H9 (cell line): ENCODE results near the gene SYF2. TPM values are rescaled to one million over a fixed set of nuclear protein-coding genes. Genes with fewer than 3 reads are reported as not detected.
"Not testable (repeated sequence)": the region's sequence is repeated elsewhere in the genome, so short reads cannot be mapped to it uniquely, and the experiment has no call there.

Source experiments
- DNase-seq: peaks from one replicate; pipeline ENCODE4 v3.0.0-alpha.2; 2017
- H2AFZ ChIP-seq: one replicate; pipeline ENCODE4 v1.6.1; 2013; ENCODE audit warnings: mild to moderate bottlenecking, low read length, control low read depth, moderate library complexity
- H2AK5ac ChIP-seq: 2 replicates; pipeline ENCODE4 v1.6.1; 2013; ENCODE audit warnings: low read length, control low read depth, mixed read lengths; ENCODE audit not compliant: insufficient read length
- H2BK120ac ChIP-seq: one replicate; pipeline ENCODE4 v1.6.1; 2013; ENCODE audit warnings: low read depth, mild to moderate bottlenecking, low read length, control low read depth, inconsistent platforms; ENCODE audit not compliant: poor library complexity, severe bottlenecking
- H2BK12ac ChIP-seq: 2 replicates; pipeline ENCODE4 v1.6.1; 2013; ENCODE audit warnings: low read length, control low read depth, mixed read lengths, low read depth; ENCODE audit not compliant: insufficient read length
- H2BK15ac ChIP-seq: 2 replicates; pipeline ENCODE4 v1.6.1; 2013; ENCODE audit warnings: low read depth, low read length, control low read depth
- H2BK20ac ChIP-seq: one replicate; pipeline ENCODE4 v1.6.1; 2013; ENCODE audit warnings: low read depth, mild to moderate bottlenecking, low read length, control low read depth, inconsistent platforms; ENCODE audit not compliant: poor library complexity, severe bottlenecking
- H2BK5ac ChIP-seq: 2 replicates; pipeline ENCODE4 v1.6.1; 2013; ENCODE audit warnings: low read length, control low read depth, mixed read lengths; ENCODE audit not compliant: insufficient read length
- H3K14ac ChIP-seq: 2 replicates; pipeline ENCODE4 v1.6.1; 2013; ENCODE audit warnings: low read length, control low read depth; ENCODE audit not compliant: insufficient read depth
- H3K18ac ChIP-seq: 2 replicates; pipeline ENCODE4 v1.6.1; 2013; ENCODE audit warnings: low read depth, mild to moderate bottlenecking, mixed read lengths, low read length, control low read depth; ENCODE audit not compliant: insufficient read length
- H3K23ac ChIP-seq: 2 replicates; pipeline ENCODE4 v1.6.1; 2013; ENCODE audit warnings: low read length, control low read depth, mixed read lengths, low read depth; ENCODE audit not compliant: insufficient read length
- H3K23me2 ChIP-seq: 2 replicates; pipeline ENCODE4 v1.6.1; 2013; ENCODE audit warnings: low read depth, mild to moderate bottlenecking, mixed read lengths, low read length, control low read depth; ENCODE audit not compliant: insufficient read length, poor library complexity, severe bottlenecking
- H3K27ac ChIP-seq: 2 replicates; pipeline ENCODE4 v1.5.1; 2013; ENCODE audit warnings: low read length, control low read depth, mixed read lengths, low read depth; ENCODE audit not compliant: insufficient read length
- H3K27me3 ChIP-seq: 2 replicates; pipeline ENCODE4 v1.6.1; 2013; ENCODE audit warnings: low read length, control low read depth, inconsistent platforms; ENCODE audit not compliant: insufficient read depth
- H3K4ac ChIP-seq: 2 replicates; pipeline ENCODE4 v1.6.1; 2013; ENCODE audit warnings: low read depth, mild to moderate bottlenecking, control low read depth, inconsistent platforms, low read length, moderate library complexity
- H3K4me1 ChIP-seq: 2 replicates; pipeline ENCODE4 v1.6.1; 2013; ENCODE audit warnings: low read length, control low read depth, inconsistent platforms; ENCODE audit not compliant: insufficient read depth
- H3K4me2 ChIP-seq: 2 replicates; pipeline ENCODE4 v1.6.1; 2013; ENCODE audit warnings: low read length, control low read depth, mixed read lengths; ENCODE audit not compliant: insufficient read length, insufficient read depth
- H3K56ac ChIP-seq: 2 replicates; pipeline ENCODE4 v1.6.1; 2013; ENCODE audit warnings: low read depth, mild to moderate bottlenecking, mixed read lengths, low read length, control low read depth; ENCODE audit not compliant: insufficient read length
- H3K79me1 ChIP-seq: 2 replicates; pipeline ENCODE4 v1.6.1; 2013; ENCODE audit warnings: low read depth, mild to moderate bottlenecking, moderate library complexity, low read length, control low read depth, inconsistent platforms; ENCODE audit not compliant: insufficient read depth, poor library complexity, severe bottlenecking
- H3K79me2 ChIP-seq: 2 replicates; pipeline ENCODE4 v1.6.1; 2013; ENCODE audit warnings: low read length, control low read depth, inconsistent platforms; ENCODE audit not compliant: insufficient read depth
- H3K9ac ChIP-seq: 2 replicates; pipeline ENCODE4 v1.6.1; 2013; ENCODE audit warnings: low read length, control low read depth, mixed read lengths; ENCODE audit not compliant: insufficient read length; ENCODE audit errors: extremely low read depth
- H3K9me3 ChIP-seq: one replicate; pipeline ENCODE4 v1.6.1; 2013; ENCODE audit warnings: low read depth, low read length, inconsistent platforms; ENCODE audit not compliant: control insufficient read depth
- H3T11ph ChIP-seq: one replicate; pipeline ENCODE4 v1.6.1; 2013; ENCODE audit warnings: mild to moderate bottlenecking, low read length, control low read depth, inconsistent platforms
- H4K20me1 ChIP-seq: one replicate; pipeline ENCODE4 v1.6.1; 2013; ENCODE audit not compliant: control insufficient read depth, insufficient read length, insufficient read depth
- H4K5ac ChIP-seq: 2 replicates; pipeline ENCODE4 v1.6.1; 2013; ENCODE audit warnings: low read depth, mild to moderate bottlenecking, mixed read lengths, low read length, control low read depth; ENCODE audit not compliant: insufficient read length
- H4K8ac ChIP-seq: replicated peaks from 2 replicates; pipeline ENCODE4 v1.6.1; 2013; ENCODE audit warnings: low read length, control low read depth, mixed read lengths, low read depth; ENCODE audit not compliant: insufficient read length
- H4K91ac ChIP-seq: 2 replicates; pipeline ENCODE4 v1.6.1; 2013; ENCODE audit warnings: low read depth, mild to moderate bottlenecking, moderate library complexity, mixed read lengths, low read length, control low read depth; ENCODE audit not compliant: insufficient read length
- H3K27ac Mint-ChIP-seq, 3 experiments: 2 replicates in 2 of 3; 3 replicates in 1 of 3; pipeline ENCODE4 v1.8.0; 2020 to 2021; ENCODE audit warnings: mixed read lengths in 3 of 3, mild to moderate bottlenecking in 1 of 3, moderate library complexity in 1 of 3
- H3K27me3 Mint-ChIP-seq: 2 replicates; pipeline ENCODE4 v1.8.0; 2021; ENCODE audit warnings: low read depth, mild to moderate bottlenecking, moderate library complexity, mixed read lengths
- H3K36me3 Mint-ChIP-seq, 3 experiments: 2 replicates in 2 of 3; 3 replicates in 1 of 3; pipeline ENCODE4 v1.8.0; 2020 to 2021; ENCODE audit warnings: low read depth in 3 of 3, mixed read lengths in 3 of 3; ENCODE audit not compliant: insufficient read depth in 1 of 3
- H3K4me1 Mint-ChIP-seq, 2 experiments: 2 replicates each; pipeline ENCODE4 v1.8.0; 2020; ENCODE audit warnings: mixed read lengths in 2 of 2
- H3K4me3 Mint-ChIP-seq, 2 experiments: 2 replicates in 1 of 2; 3 replicates in 1 of 2; pipeline ENCODE4 v1.8.0; 2020 to 2021; ENCODE audit warnings: mild to moderate bottlenecking in 2 of 2, mixed read lengths in 2 of 2, moderate library complexity in 1 of 2
- H3K9me3 Mint-ChIP-seq, 2 experiments: 2 replicates in 1 of 2; 3 replicates in 1 of 2; pipeline ENCODE4 v1.8.0; 2020; ENCODE audit warnings: mild to moderate bottlenecking in 2 of 2, mixed read lengths in 2 of 2, moderate library complexity in 1 of 2
- CTCF ChIP-seq: fragments of 200-600 bp; sonication (generic); conservative IDR thresholded peaks from 3 replicates; pipeline ENCODE4 v1.8.0; 2021; ENCODE audit warnings: antibody characterized with exemption, mild to moderate bottlenecking
- WGBS: extraction: QIAGEN DNeasy Blood & Tissue Kit; methylation state at CpG from one replicate; pipeline ENCODE4 v1.1.7; 2013; ENCODE audit warnings: missing lambda C conversion rate, low lambda C conversion rate, mixed read lengths; ENCODE audit not compliant: insufficient read length; ENCODE audit errors: extremely low coverage; 5-methylcytosine and 5-hydroxymethylcytosine counted together
- total RNA-seq: library from RNA; stranded (reverse); gene quantifications from 2 replicates; pipeline ENCODE4 v1.2.1, GENCODE V29; 2021

The SYF2 gene
- total RNA-seq, 1 experiment from 2014 or later, result 36.5 TPM

DNA sequence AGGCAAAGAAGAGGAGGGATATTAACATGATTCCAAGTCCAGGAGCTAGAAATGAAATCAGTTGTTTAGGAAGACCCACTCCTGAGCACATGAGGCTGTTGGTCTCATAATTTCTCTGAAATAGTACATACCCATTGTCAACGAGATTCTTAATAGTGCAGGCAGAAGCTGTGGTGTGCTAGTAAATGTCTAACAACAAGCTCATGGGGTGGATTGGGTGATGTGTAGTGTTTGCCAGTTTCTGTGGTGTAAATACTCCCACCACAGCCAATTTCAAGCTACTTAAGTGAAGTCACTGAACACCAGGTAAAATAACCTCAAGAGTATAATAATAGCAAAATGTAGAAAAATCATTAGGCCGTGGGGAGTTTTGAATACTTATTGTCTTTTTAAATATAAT is 42.0 kb downstream of the SYF2 start:
- Histone ChIP-seq H3K79me2 (no peaks in the 10 kb centered on the region), H3K79me1 (no peaks in the 10 kb centered on the region), H2BK12ac (no peak overlapping the region), H2AK5ac (no peak overlapping the region), H3K9me3 (no peaks in the 10 kb centered on the region), H3K23me2 (no peaks in the 10 kb centered on the region), H3K27ac (no peak overlapping the region), H3T11ph (no peak overlapping the region), H3K4ac (no peak overlapping the region), H2BK15ac (no peak overlapping the region), H4K20me1 (no peaks in the 10 kb centered on the region), H3K4me1 (no peaks in the 10 kb centered on the region), H4K8ac (no peak overlapping the region), H2BK20ac (no peak overlapping the region), H2AFZ (no peak overlapping the region), H2BK5ac (no peak overlapping the region), H4K91ac (no peak overlapping the region), H4K5ac (no peak overlapping the region), H3K56ac (no peak overlapping the region), H3K9ac (no peak overlapping the region), H3K23ac (no peak overlapping the region), H2BK120ac (no peak overlapping the region), H3K4me2 (no peak overlapping the region), H3K27me3 (no peaks in the 10 kb centered on the region), H3K18ac (no peak overlapping the region), H3K14ac (no peak overlapping the region)
- H3K36me3 Mint-ChIP-seq, result no peaks in the 10 kb centered on the region
- H3K4me3 Mint-ChIP-seq, result no peak overlapping the region
- peaks cover 3 to 8% of the 10 kb centered on the region in 2 experiments for H3K4me1 Mint-ChIP-seq
- WGBS, result no CpG with 5 or more reads among the region's 2 CpGs
- no peak for TF ChIP-seq CTCF
- no peaks in the 10 kb centered on the region; the same call in 1 of the 2 replicates for H3K27me3 Mint-ChIP-seq
- no peak overlapping the region for H3K27ac Mint-ChIP-seq
- no peaks in the 10 kb centered on the region for H3K9me3 Mint-ChIP-seq
- no peak for DNase-seq

GRCh38 chr1:25187904-25188303 is 44.4 kb downstream of the SYF2 start:
- H3K4me1 Mint-ChIP-seq, H4K8ac ChIP-seq: not testable (repeated sequence)
- no CpG with 5 or more reads among the region's 3 CpGs for WGBS

More at GRCh38 chr1:25187904-25188303, 44.4 kb downstream of the SYF2 start:
- not testable (repeated sequence) for H2AK5ac ChIP-seq, H4K5ac ChIP-seq, H3K36me3 Mint-ChIP-seq, H3K79me1 ChIP-seq, H2AFZ ChIP-seq, H4K91ac ChIP-seq, H4K20me1 ChIP-seq, H2BK12ac ChIP-seq, H3K14ac ChIP-seq, H2BK5ac ChIP-seq, H2BK120ac ChIP-seq, H3K23me2 ChIP-seq, H3K9ac ChIP-seq, H3K27me3 ChIP-seq, H2BK20ac ChIP-seq, H3K18ac ChIP-seq, H3K4me3 Mint-ChIP-seq, H3K23ac ChIP-seq, H3K79me2 ChIP-seq, H3K27ac Mint-ChIP-seq, H3K27ac ChIP-seq, H3K56ac ChIP-seq, H3K9me3 Mint-ChIP-seq, H3T11ph ChIP-seq, H3K4ac ChIP-seq, H3K27me3 Mint-ChIP-seq, H3K9me3 ChIP-seq, H3K4me1 ChIP-seq, DNase-seq, H2BK15ac ChIP-seq, H3K4me2 ChIP-seq
